Neural cell (in vitro differentiated cells): ENCODE measurements around the gene LNPEP. TPM values are rescaled to one million over a fixed set of nuclear protein-coding genes. Genes with fewer than 3 reads are reported as not detected.

Experiments
- H2AFZ ChIP-seq: fragments of 200-600, 300-800 bp; sonication (generic), shearing (Covaris generic); 2 replicates; pipeline ENCODE4 v1.6.0; 2014; ENCODE audit warnings: low read depth, mild to moderate bottlenecking, antibody characterized with exemption, low read length, moderate library complexity
- H3F3A ChIP-seq: fragments of 200-600 bp; shearing (Covaris generic); 2 replicates; pipeline ENCODE4 v1.6.1; 2016; ENCODE audit warnings: mild to moderate bottlenecking, moderate library complexity, mixed read lengths, antibody characterized with exemption, low read length; ENCODE audit not compliant: insufficient read depth, poor library complexity, severe bottlenecking
- H3K27ac ChIP-seq: fragments of 200-600, 300-800 bp; sonication (generic), shearing (Covaris generic); 2 replicates; pipeline ENCODE4 v1.5.1; 2014; ENCODE audit warnings: mild to moderate bottlenecking, low read length, moderate library complexity
- H3K27me3 ChIP-seq: fragments of 300-800, 200-600 bp; sonication (generic), shearing (Covaris generic); 2 replicates; pipeline ENCODE4 v1.6.0; 2014; ENCODE audit warnings: mild to moderate bottlenecking, low read depth, low read length, moderate library complexity; ENCODE audit not compliant: insufficient read depth
- H3K36me3 ChIP-seq: fragments of 300-800, 200-600 bp; sonication (generic), shearing (Covaris generic); 2 replicates; pipeline ENCODE4 v1.5.1; 2014; ENCODE audit warnings: mild to moderate bottlenecking, antibody characterized with exemption, low read length, moderate library complexity; ENCODE audit not compliant: insufficient read depth
- H3K4me2 ChIP-seq: fragments of 300-800, 200-600 bp; sonication (generic), shearing (Covaris generic); 2 replicates; pipeline ENCODE4 v1.6.0; 2014; ENCODE audit warnings: mild to moderate bottlenecking, low read length
- H3K4me3 ChIP-seq: fragments of 300-800, 200-600 bp; sonication (generic), shearing (Covaris generic); 2 replicates; pipeline ENCODE4 v1.5.1; 2014; ENCODE audit warnings: mild to moderate bottlenecking, low read length, moderate library complexity
- H3K79me2 ChIP-seq: fragments of 200-600 bp; shearing (Covaris generic); replicated peaks from 2 replicates; pipeline ENCODE4 v1.6.0; 2014; ENCODE audit warnings: mild to moderate bottlenecking, low read length, moderate library complexity; ENCODE audit not compliant: insufficient read depth
- H3K9ac ChIP-seq: fragments of 300-800, 200-600 bp; sonication (generic), shearing (Covaris generic); 2 replicates; pipeline ENCODE4 v1.6.1; 2016; ENCODE audit warnings: mild to moderate bottlenecking, low read length, mixed read lengths
- H3K9me2 ChIP-seq: fragments of 200-600 bp; shearing (Covaris generic); 2 replicates; pipeline ENCODE4 v1.6.1; 2016; ENCODE audit warnings: mild to moderate bottlenecking, low read length, mixed read lengths; ENCODE audit not compliant: insufficient read depth
- H3K9me3 ChIP-seq: fragments of 200-600, 300-800 bp; sonication (generic), shearing (Covaris generic); 2 replicates; pipeline ENCODE4 v1.6.1; 2016; ENCODE audit warnings: mild to moderate bottlenecking, mixed run types, low read length, moderate library complexity, mixed read lengths
- H4K20me1 ChIP-seq: fragments of 200-600 bp; shearing (Covaris generic); 2 replicates; pipeline ENCODE4 v1.6.1; 2016; ENCODE audit warnings: mild to moderate bottlenecking, mixed run types; ENCODE audit not compliant: insufficient read depth
- EP300 ChIP-seq: fragments of 450-650 bp; conservative IDR thresholded peaks from 2 replicates; pipeline ENCODE4 v1.6.1; 2014; ENCODE audit warnings: antibody characterized with exemption, mild to moderate bottlenecking, moderate library complexity; ENCODE audit not compliant: poor library complexity, severe bottlenecking
- EZH2 ChIP-seq: fragments of 200-600, 300-800 bp; shearing (Covaris generic), sonication (generic); IDR thresholded peaks from 2 replicates; pipeline ENCODE4 v1.6.1; 2014; ENCODE audit warnings: antibody characterized with exemption, low read length, borderline replicate concordance, mild to moderate bottlenecking; ENCODE audit not compliant: insufficient read depth, poor library complexity, severe bottlenecking
- MXI1 ChIP-seq: fragments of 450-650 bp; conservative IDR thresholded peaks from 2 replicates; pipeline ENCODE4 v1.6.1; 2014; ENCODE audit warnings: antibody characterized with exemption, mild to moderate bottlenecking; ENCODE audit not compliant: poor library complexity, severe bottlenecking
- POLR2AphosphoS5 ChIP-seq: IDR thresholded peaks from 2 replicates; pipeline ENCODE4 v1.6.1; 2012
- RAD21 ChIP-seq: fragments of 450-650 bp; conservative IDR thresholded peaks from 2 replicates; pipeline ENCODE4 v1.6.1; 2014; ENCODE audit warnings: antibody characterized with exemption, mild to moderate bottlenecking, moderate library complexity
- SMC3 ChIP-seq: fragments of 450-650 bp; conservative IDR thresholded peaks from 2 replicates; pipeline ENCODE4 v1.6.1; 2014; ENCODE audit warnings: antibody characterized with exemption, mild to moderate bottlenecking, moderate library complexity; ENCODE audit not compliant: poor library complexity
- TAF1 ChIP-seq: IDR thresholded peaks from 2 replicates; pipeline ENCODE4 v1.6.1; 2012; ENCODE audit warnings: low read depth
- polyA plus RNA-seq: library from polyadenylated mRNA; depleted of rRNA; stranded (reverse); fragments of >200 nt; gene quantifications from 2 replicates; pipeline ENCODE4 v1.2.3, GENCODE V29; 2014
- TF ChIP-seq, protein P1 (sequence below): fragments of 450-650 bp; IDR thresholded peaks from 2 replicates; pipeline ENCODE4 v1.5.1; 2014; ENCODE audit warnings: antibody characterized with exemption, mild to moderate bottlenecking, moderate library complexity; ENCODE audit not compliant: poor library complexity, severe bottlenecking
- TF ChIP-seq, protein P2 (sequence below): IDR thresholded peaks from 2 replicates; pipeline ENCODE4 v1.6.1; 2012; ENCODE audit warnings: borderline replicate concordance

The LNPEP gene
- polyA plus RNA-seq, 1 donor from 2014 or later, result 25.6 TPM

DNA sequence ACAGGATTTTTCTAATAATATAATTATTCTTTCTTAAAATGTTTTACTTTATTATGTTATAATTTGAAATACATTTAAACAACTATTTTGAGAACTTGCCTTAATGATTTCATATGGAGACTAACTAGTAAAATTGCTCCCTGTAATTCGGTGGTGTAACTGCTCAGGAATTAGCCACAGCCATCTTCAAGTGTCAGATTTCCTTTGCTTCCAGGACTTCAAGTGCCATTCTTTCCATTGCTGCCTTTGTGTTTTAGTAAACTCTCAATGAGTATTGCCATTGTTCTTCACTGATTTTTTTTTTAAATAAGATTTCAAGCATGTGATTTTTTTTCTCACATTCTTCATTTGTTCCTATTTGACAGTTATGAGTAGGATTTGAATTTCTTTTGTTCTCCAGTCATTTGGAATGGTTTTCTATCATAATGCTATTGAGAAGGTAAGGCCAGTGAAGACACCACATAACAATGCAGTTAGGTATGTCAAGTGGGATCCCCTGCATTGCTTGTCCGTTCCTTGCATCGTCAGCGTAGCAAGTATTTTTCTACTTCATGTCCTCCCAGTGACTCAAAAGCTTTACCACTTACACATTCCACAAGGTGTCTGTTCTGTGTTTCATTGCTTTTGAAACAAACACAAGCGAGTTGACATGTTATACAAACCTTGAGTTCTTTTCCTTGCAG is 83.7 kb downstream of the LNPEP start:
- no peak overlapping the region for H2AFZ ChIP-seq
- no peaks in the 10 kb centered on the region for H3K79me2 ChIP-seq
- peaks cover 4% of the 10 kb centered on the region for H3K36me3 ChIP-seq
- H4K20me1 ChIP-seq, result no peaks in the 10 kb centered on the region
- no peaks in the 10 kb centered on the region for H3K9me3 ChIP-seq
- H3K4me3 ChIP-seq, result no peak overlapping the region
- H3K27ac ChIP-seq, result no peak overlapping the region
- H3K9ac ChIP-seq, result no peak overlapping the region
- H3F3A ChIP-seq, result no peaks in the 10 kb centered on the region
- H3K9me2 ChIP-seq, result no peaks in the 10 kb centered on the region
- H3K27me3 ChIP-seq, result no peaks in the 10 kb centered on the region
- TF ChIP-seq, protein P1, sequence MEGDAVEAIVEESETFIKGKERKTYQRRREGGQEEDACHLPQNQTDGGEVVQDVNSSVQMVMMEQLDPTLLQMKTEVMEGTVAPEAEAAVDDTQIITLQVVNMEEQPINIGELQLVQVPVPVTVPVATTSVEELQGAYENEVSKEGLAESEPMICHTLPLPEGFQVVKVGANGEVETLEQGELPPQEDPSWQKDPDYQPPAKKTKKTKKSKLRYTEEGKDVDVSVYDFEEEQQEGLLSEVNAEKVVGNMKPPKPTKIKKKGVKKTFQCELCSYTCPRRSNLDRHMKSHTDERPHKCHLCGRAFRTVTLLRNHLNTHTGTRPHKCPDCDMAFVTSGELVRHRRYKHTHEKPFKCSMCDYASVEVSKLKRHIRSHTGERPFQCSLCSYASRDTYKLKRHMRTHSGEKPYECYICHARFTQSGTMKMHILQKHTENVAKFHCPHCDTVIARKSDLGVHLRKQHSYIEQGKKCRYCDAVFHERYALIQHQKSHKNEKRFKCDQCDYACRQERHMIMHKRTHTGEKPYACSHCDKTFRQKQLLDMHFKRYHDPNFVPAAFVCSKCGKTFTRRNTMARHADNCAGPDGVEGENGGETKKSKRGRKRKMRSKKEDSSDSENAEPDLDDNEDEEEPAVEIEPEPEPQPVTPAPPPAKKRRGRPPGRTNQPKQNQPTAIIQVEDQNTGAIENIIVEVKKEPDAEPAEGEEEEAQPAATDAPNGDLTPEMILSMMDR, result no peak
- TF ChIP-seq POLR2AphosphoS5, result no peak
- TF ChIP-seq, protein P2, sequence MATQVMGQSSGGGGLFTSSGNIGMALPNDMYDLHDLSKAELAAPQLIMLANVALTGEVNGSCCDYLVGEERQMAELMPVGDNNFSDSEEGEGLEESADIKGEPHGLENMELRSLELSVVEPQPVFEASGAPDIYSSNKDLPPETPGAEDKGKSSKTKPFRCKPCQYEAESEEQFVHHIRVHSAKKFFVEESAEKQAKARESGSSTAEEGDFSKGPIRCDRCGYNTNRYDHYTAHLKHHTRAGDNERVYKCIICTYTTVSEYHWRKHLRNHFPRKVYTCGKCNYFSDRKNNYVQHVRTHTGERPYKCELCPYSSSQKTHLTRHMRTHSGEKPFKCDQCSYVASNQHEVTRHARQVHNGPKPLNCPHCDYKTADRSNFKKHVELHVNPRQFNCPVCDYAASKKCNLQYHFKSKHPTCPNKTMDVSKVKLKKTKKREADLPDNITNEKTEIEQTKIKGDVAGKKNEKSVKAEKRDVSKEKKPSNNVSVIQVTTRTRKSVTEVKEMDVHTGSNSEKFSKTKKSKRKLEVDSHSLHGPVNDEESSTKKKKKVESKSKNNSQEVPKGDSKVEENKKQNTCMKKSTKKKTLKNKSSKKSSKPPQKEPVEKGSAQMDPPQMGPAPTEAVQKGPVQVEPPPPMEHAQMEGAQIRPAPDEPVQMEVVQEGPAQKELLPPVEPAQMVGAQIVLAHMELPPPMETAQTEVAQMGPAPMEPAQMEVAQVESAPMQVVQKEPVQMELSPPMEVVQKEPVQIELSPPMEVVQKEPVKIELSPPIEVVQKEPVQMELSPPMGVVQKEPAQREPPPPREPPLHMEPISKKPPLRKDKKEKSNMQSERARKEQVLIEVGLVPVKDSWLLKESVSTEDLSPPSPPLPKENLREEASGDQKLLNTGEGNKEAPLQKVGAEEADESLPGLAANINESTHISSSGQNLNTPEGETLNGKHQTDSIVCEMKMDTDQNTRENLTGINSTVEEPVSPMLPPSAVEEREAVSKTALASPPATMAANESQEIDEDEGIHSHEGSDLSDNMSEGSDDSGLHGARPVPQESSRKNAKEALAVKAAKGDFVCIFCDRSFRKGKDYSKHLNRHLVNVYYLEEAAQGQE, result no peak
- no peak for TF ChIP-seq EZH2
- TF ChIP-seq TAF1, result no peak
- no peak overlapping the region for H3K4me2 ChIP-seq

DNA sequence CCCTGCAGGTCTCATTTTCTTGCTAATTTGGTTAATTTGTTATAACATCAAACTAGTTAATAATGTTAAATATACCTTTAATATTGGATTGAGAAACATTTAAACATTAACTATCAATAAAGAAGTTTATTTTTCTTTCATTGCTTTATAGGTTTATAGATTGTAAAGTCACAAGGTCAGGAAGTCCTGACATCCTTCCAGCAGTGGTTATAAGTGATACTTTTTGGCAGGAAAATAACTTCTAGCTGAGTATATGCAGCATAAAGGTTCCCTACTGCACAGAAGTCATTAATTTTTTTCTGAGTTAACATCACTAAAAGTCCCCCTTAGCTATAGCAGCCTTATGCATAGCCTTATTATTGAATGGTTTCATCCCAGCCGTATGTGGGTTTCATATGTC is 85.5 kb downstream of the LNPEP start:
- Histone ChIP-seq H3K27ac (no peak overlapping the region), H4K20me1 (no peaks in the 10 kb centered on the region), H3K9me3 (no peaks in the 10 kb centered on the region), H2AFZ (no peak overlapping the region), H3K36me3 (no peaks in the 10 kb centered on the region), H3F3A (no peaks in the 10 kb centered on the region), H3K79me2 (no peaks in the 10 kb centered on the region), H3K4me3 (no peak overlapping the region), H3K9ac (no peak overlapping the region), H3K9me2 (no peaks in the 10 kb centered on the region), H3K27me3 (no peaks in the 10 kb centered on the region), H3K4me2 (no peak overlapping the region)
- TF ChIP-seq EZH2 (no peak), TAF1 (no peak), SMC3 (no peak), RAD21 (no peak), MXI1 (no peak), EP300 (no peak)
